ENCODE data around the gene TMEM205. TPM values are rescaled to one million over a fixed set of nuclear protein-coding genes. Genes with fewer than 3 reads are reported as not detected.

The TMEM205 gene
- total RNA-seq (2022; extraction: Qiagen RNA extraction; ENCODE audit: low read depth): 98.1 to 128 TPM (median 106 TPM) in 5 replicates

GRCh38 chr19:11346104-11346940 lies at the start of gene TMEM205, which contains the start of gene CCDC159:
Gene TMEM205 (minus strand): TSS chr19:11346268. CDS start chr19:11345619, 649 bp downstream.
Gene CCDC159 (plus strand): TSS chr19:11346519. CDS start chr19:11346607, 88 bp downstream.

DNA sequence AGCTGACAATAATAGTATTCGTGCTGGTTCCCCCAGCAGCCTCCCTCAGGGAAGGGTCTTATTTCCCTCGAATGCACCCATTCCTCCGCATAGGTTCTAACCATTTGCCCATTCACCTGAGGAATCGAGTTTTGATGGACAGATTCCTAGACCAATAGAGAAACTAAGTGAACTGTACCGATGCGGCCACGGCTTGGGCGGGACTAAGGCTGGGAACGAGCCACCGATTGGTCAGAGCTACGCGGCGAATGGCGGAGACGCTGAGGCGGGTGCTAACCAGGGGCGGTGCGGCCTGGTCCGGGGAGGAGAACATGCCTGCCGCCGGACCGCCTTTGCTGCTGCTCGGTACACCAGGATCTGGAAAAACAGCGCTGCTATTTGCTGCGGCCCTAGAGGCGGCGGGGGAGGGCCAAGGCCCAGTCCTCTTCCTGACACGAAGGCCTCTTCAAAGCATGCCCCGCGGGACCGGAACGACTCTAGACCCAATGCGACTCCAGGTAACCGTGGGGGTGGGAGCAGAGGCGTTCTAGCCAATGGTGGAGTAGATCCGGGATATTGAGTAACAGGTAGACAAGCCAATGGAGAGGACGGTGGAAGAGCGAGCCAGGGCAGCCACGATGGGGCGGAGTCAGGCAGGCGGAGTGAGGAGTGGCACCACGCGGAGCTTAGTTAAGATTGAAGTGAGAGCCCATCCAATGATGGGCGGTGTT lies 28.5 kb upstream of the TMEM205 start, which contains the start of gene SWSAP1:
SWSAP1 (plus strand) TSS at position 234 of the 710 bp plus-strand sequence; CDS start at position 249, 15 bp downstream.

DNA sequence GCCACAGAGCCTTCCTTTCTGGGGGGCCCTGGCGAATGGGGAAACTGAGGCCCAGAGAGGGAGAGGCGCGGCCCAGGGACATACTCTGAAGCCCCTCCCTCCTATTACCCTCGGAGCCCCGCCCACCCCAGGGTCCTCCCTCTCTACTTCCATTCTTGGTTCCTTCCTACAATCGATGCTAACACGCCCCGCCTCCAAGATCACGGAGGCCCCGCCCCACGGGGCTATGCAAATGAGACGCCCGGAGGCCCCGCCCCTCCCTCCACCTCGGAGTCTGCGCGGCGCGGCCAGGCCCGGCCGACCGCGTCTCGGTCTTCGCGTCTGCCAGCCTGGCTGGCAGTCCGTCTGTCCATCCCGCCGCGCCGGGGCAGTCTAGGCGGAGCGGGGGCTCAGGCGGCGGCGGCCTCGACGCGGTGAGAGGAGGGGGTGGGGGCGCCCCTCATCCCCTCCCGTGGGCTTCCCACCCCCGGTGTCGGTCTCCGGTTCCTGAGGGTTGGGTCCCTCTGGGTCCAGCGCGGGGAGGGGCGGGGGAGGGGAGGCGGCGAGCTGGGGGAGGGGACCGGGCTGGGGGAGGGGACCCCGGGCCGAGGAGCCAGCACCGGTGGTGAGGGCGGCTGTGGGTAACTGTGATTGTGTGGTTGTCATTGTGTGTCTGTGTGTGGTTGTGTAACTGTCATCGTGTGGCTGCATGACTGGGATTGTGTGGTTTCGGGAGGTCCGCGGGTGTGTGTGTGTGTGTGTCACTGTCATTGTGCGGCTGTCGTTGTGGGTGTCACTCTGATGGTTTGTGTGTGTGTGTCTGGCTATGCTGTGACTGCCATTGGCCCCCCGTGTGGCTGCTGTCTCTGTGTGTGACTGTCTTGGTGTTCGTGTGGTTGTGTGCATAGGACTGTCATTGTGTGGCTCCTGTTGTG lies 9.3 kb upstream of the TMEM205 start, which contains the start of gene PLPPR2:
PLPPR2 (plus strand) TSS at position 273 of the 914 bp plus-strand sequence. CDS start 2,242 bp downstream, outside the sequence.

DNA sequence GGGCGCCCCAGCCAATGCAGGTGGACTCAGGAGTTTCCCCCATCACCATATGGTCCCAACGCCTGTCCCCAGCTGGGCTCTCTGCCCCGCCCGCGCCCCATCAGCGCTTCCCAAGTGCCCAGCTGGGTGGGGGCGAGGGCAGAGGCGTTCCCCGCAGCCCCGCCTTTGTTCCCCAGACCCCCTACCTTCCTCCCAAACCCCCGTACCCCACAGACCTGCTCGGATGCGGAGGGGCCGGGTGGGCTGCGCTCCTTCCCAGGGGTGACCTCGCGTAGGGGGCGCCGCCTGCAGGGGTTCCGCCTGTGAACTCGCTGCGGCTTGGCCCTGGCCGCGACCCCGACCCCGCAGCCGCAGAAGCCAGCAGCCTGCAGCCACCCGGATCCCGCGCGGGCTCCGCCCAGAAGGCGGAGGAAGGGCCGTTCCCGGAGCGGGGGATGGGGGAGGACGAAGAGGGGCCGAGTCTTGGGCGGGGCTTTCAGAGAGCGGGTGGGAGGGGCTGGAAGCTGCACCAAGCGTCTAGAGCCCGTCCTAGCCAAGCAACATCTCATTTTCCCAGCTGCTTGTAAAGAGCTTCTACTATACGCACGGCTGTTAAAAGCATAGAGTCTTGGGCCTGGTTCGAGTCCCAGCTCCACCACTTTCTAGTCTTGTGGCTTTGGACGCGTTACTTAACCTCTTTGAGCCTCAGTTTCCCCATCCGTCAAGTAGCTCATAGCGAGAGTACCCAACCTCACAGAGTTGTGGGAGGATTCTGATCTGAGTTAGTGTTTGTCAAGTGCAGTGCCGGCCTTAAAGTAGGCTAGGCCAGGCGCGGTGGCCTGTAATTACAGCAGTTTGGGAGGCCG lies 6.6 kb downstream of the TMEM205 start, which contains the start of gene RAB3D:
RAB3D (minus strand) TSS at position 404 of the 845 bp plus-strand sequence. CDS start 2,258 bp downstream, outside the sequence.

DNA sequence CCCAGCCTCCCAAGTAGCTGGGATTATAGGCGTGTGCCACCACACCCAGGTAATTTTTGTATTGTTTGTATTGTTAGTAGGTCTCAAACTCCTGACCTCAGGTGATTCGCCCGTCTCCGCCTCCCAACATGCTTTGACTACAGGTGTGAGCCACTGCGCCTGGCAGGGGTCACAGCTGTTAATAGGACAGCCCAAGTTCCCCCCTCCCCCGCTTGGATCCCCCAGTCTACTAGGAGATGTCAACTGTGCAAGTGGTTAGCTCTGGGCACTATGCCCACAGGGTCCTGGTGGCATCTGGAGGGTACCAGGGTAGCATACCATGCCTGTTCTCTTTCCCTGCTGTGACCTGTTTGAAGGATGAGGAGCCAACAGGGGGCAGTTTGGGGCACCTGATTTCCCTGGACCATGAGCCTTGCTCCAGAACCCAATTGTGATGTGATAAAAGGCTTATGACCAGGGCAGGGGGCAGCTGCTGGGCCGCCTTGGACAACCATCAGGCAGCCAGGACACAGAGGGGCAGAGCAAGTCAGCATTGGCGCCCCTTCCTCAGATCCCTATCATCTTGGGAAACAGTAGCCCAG lies 50.3 kb downstream of the TMEM205 start, which contains the start of gene TSPAN16:
TSPAN16 (plus strand) TSS at position 496 of the 581 bp plus-strand sequence. CDS start 138 bp downstream, outside the sequence.

Other genes starting within 250 kb of the TMEM205 start
- 12.4 to 15.6 TPM (median 13.4 TPM) in 5 replicates for gene SPC24, start 190.5 kb downstream of the TMEM205 start, total RNA-seq (2022; extraction: Qiagen RNA extraction; ENCODE audit: low read depth)
- gene KANK2, start 148.7 kb downstream of the TMEM205 start, total RNA-seq (2022; extraction: Qiagen RNA extraction; ENCODE audit: low read depth): 29.5 to 36.9 TPM (median 31.6 TPM) in 5 replicates
- not detected in 5 replicates for gene ANGPTL8, start 106.6 kb downstream of the TMEM205 start, total RNA-seq (2022; extraction: Qiagen RNA extraction; ENCODE audit: low read depth)
- gene DOCK6, start 83.7 kb downstream of the TMEM205 start, total RNA-seq (2022; extraction: Qiagen RNA extraction; ENCODE audit: low read depth): 8.1 to 9.7 TPM (median 8.8 TPM) in 5 replicates
- gene TSPAN16, start 50.1 kb downstream of the TMEM205 start, total RNA-seq (2022; extraction: Qiagen RNA extraction; ENCODE audit: low read depth): not detected in 5 replicates
- 2.5 to 3.9 TPM (median 3.0 TPM) in 5 replicates for gene RAB3D, start 6.6 kb downstream of the TMEM205 start, total RNA-seq (2022; extraction: Qiagen RNA extraction; ENCODE audit: low read depth)
- gene CCDC159, start 251 bp upstream of the TMEM205 start, total RNA-seq (2022; extraction: Qiagen RNA extraction; ENCODE audit: low read depth): 4.4 to 7.7 TPM (median 5.0 TPM) in 5 replicates
- gene PLPPR2, start 9.2 kb upstream of the TMEM205 start, total RNA-seq (2022; extraction: Qiagen RNA extraction; ENCODE audit: low read depth): 8.3 to 11.2 TPM (median 10.5 TPM) in 5 replicates
- gene SWSAP1, start 28.4 kb upstream of the TMEM205 start, total RNA-seq (2022; extraction: Qiagen RNA extraction; ENCODE audit: low read depth): 1.7 to 2.7 TPM (median 2.3 TPM) in 5 replicates
- 3.7 to 5.8 TPM (median 4.7 TPM) in 5 replicates for gene EPOR, start 38.0 kb upstream of the TMEM205 start, total RNA-seq (2022; extraction: Qiagen RNA extraction; ENCODE audit: low read depth)
- gene RGL3, start 73.0 kb upstream of the TMEM205 start, total RNA-seq (2022; extraction: Qiagen RNA extraction; ENCODE audit: low read depth): 0.67 to 2.7 TPM (median 2.0 TPM) in 5 replicates
- 0.80 to 1.7 TPM (median 1.1 TPM) in 5 replicates for gene ODAD3, start 88.9 kb upstream of the TMEM205 start, total RNA-seq (2022; extraction: Qiagen RNA extraction; ENCODE audit: low read depth)
- 246 to 281 TPM (median 260 TPM) in 5 replicates for gene PRKCSH, start 89.4 kb upstream of the TMEM205 start, total RNA-seq (2022; extraction: Qiagen RNA extraction; ENCODE audit: low read depth)
- 0.02 to 0.12 TPM (median 0.06 TPM) in 4 of 5 replicates, not detected in the other for gene ELAVL3, start 134.8 kb upstream of the TMEM205 start, total RNA-seq (2022; extraction: Qiagen RNA extraction; ENCODE audit: low read depth)
- 4.3 to 5.4 TPM (median 4.7 TPM) in 5 replicates for gene ZNF653, start 159.6 kb upstream of the TMEM205 start, total RNA-seq (2022; extraction: Qiagen RNA extraction; ENCODE audit: low read depth)
- 30.1 to 36.2 TPM (median 32.5 TPM) in 5 replicates for gene ECSIT, start 182.9 kb upstream of the TMEM205 start, total RNA-seq (2022; extraction: Qiagen RNA extraction; ENCODE audit: low read depth)
- gene CNN1, start 192.6 kb upstream of the TMEM205 start, total RNA-seq (2022; extraction: Qiagen RNA extraction; ENCODE audit: low read depth): 0.28 to 0.56 TPM (median 0.44 TPM) in 5 replicates
- 89.9 to 117 TPM (median 98.9 TPM) in 5 replicates for gene ELOF1, start 213.0 kb upstream of the TMEM205 start, total RNA-seq (2022; extraction: Qiagen RNA extraction; ENCODE audit: low read depth)
- gene ACP5, start 231.4 kb upstream of the TMEM205 start, total RNA-seq (2022; extraction: Qiagen RNA extraction; ENCODE audit: low read depth): 0.16 to 0.66 TPM (median 0.17 TPM) in 3 of 5 replicates, not detected in the others